ENCODE measurements around the gene FLYWCH1. TPM values are rescaled to one million over a fixed set of nuclear protein-coding genes. Genes with fewer than 3 reads are reported as not detected.

The FLYWCH1 gene
- total and polyA plus RNA-seq, 9 of the 15 experiments (the other 6 are each of a cell fraction or from before 2014, with no cell fraction given), result 0.18 to 33.6 (median 11.3) TPM

DNA sequence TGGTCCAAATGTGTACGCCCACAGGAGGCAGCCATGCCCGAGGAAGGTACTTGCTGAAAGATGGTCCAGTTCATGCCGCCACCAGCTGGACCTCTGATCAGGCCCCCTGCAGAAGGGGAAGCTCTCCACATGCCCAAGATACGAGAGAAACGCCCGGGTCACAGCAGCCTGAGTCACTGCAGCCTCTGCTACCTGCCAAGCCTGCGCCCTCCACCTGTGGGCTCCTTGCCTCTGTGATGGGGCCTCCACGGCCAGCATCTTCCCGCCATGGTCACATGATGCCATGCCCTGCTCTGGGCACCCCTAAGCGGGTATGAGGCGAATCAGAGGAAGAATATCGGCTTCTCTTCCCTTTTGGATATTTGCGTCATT lies 38.6 kb downstream of the FLYWCH1 start:
- Histone ChIP-seq H3K36me3 (ENCODE audit: control insufficient read depth, insufficient read depth, low read length) (no peaks in the 10 kb centered on the region), H4K20me1 (replicated peaks; ENCODE audit: control insufficient read depth, insufficient read depth, low read length) (0 out of 2 replicates have a peak, but pooled peaks cover 10% of the 10 kb centered on the region), H3K27me3 (ENCODE audit: control insufficient read depth in 2 of 2, insufficient read depth in 2 of 2, low read length in 2 of 2) (peaks cover 12 to 32% of the 10 kb centered on the region in 2 experiments), H3K9me3 (replicated peaks; ENCODE audit: control insufficient read depth, insufficient read depth, low read depth, low read length) (no peaks in the 10 kb centered on the region), H3K9ac (ENCODE audit: insufficient read depth in 1 of 2, low read depth in 2 of 2, low read length in 2 of 2) (no peak overlapping the region), H3K4me2 (ENCODE audit: insufficient read depth, low read length) (no peak overlapping the region), H3K27ac (ENCODE audit: extremely low read depth, low read depth, low read length) (no peak overlapping the region), H3K4me1 (replicated peaks in 1 of 2; ENCODE audit: control insufficient read depth in 2 of 2, insufficient read depth in 2 of 2, low read length in 2 of 2) (peaks cover 0 to 44% of the 10 kb centered on the region in 2 experiments; a peak in 3 of 5 replicates), H3K9me1 (ENCODE audit: control insufficient read depth, insufficient read depth, low read length) (no peaks in the 10 kb centered on the region), H3K4me3 (no peak overlapping the region), H2AFZ (ENCODE audit: low read depth, low read length) (no peak overlapping the region), H3K79me2 (ENCODE audit: control insufficient read depth, insufficient read depth, low read length) (no peaks in the 10 kb centered on the region)
- CTCF ChIA-PET (ENCODE audit: low intra/inter-chr PET ratio), result interaction anchor here (1.1 kb wide), 1 partner anchor 12 kb away, joined by 4 read pairs; no protein-coding TSS in a partner anchor
- intact Hi-C loops (cut with micrococcal nuclease), result no loop called here
- DNase-seq (ENCODE audit: extremely low read depth in 1 of 4, low spot score in 3 of 4) (no peak), ATAC-seq (no peak), FAIRE-seq (no peak)
- BruUV-seq (replicated peaks), result no TSS peak
- in situ Hi-C loops (cut with MboI), result no loop called here
- POLR2A ChIA-PET, result interaction anchor here (0.7 to 1.8 kb wide), 3 partner anchors 11 to 25 kb away, joined by 3 to 4 read pairs (median 4); no protein-coding TSS in a partner anchor
- 74% methylated on average over 13 of the region's 13 CpGs for WGBS (ENCODE audit: insufficient coverage, low coverage, missing lambda C conversion rate)
- TF ChIP-seq ZKSCAN3 (CRISPR knock-in tag; IDR thresholded peaks at IDR 0.05), result no peak
- TF ChIP-seq C11orf30 (IDR thresholded peaks at IDR 0.05; ENCODE audit: low read depth), result no peak
- TF ChIP-seq THRB (CRISPR knock-in tag; conservative IDR thresholded peaks at IDR 0.05), result no peak
- TF ChIP-seq SIN3A (IDR thresholded peaks at IDR 0.05; ENCODE audit: borderline replicate concordance in 2 of 2, control insufficient read depth in 1 of 2, low read depth in 2 of 2, low read length in 2 of 2), result no peak
- TF ChIP-seq DPF2 (IDR thresholded peaks at IDR 0.05), result no peak
- TF ChIP-seq, protein P1, sequence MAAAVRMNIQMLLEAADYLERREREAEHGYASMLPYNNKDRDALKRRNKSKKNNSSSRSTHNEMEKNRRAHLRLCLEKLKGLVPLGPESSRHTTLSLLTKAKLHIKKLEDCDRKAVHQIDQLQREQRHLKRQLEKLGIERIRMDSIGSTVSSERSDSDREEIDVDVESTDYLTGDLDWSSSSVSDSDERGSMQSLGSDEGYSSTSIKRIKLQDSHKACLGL (CRISPR knock-in tag; IDR thresholded peaks at IDR 0.05; ENCODE audit: borderline replicate concordance, poor library complexity, severe bottlenecking), result no peak
- no peak for TF ChIP-seq HOXB6 (CRISPR knock-in tag; IDR thresholded peaks at IDR 0.05; ENCODE audit: borderline replicate concordance)
- TF ChIP-seq NRF1 (conservative IDR thresholded peaks at IDR 0.05 in 1 of 2, IDR thresholded peaks at IDR 0.05 in 1 of 2), result no peak
- TF ChIP-seq ZNF511 (CRISPR knock-in tag; IDR thresholded peaks at IDR 0.05), result no peak
- no peak for TF ChIP-seq YY1 (IDR thresholded peaks at IDR 0.05; ENCODE audit: borderline replicate concordance in 1 of 3, control insufficient read depth in 1 of 3, extremely low read depth in 1 of 3, insufficient read depth in 3 of 3, insufficient read length in 1 of 3, insufficient replicate concordance in 2 of 3, low read depth in 1 of 3, low read length in 2 of 3)
- no peak for TF ChIP-seq SOX6 (IDR thresholded peaks at IDR 0.05)
- TF ChIP-seq MEF2D (tag; conservative IDR thresholded peaks at IDR 0.05; ENCODE audit: low read depth), result no peak
- no peak for TF ChIP-seq CTBP1 (IDR thresholded peaks at IDR 0.05; ENCODE audit: borderline replicate concordance)
- TF ChIP-seq, protein P2, sequence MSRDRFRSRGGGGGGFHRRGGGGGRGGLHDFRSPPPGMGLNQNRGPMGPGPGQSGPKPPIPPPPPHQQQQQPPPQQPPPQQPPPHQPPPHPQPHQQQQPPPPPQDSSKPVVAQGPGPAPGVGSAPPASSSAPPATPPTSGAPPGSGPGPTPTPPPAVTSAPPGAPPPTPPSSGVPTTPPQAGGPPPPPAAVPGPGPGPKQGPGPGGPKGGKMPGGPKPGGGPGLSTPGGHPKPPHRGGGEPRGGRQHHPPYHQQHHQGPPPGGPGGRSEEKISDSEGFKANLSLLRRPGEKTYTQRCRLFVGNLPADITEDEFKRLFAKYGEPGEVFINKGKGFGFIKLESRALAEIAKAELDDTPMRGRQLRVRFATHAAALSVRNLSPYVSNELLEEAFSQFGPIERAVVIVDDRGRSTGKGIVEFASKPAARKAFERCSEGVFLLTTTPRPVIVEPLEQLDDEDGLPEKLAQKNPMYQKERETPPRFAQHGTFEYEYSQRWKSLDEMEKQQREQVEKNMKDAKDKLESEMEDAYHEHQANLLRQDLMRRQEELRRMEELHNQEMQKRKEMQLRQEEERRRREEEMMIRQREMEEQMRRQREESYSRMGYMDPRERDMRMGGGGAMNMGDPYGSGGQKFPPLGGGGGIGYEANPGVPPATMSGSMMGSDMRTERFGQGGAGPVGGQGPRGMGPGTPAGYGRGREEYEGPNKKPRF (IDR thresholded peaks at IDR 0.05; ENCODE audit: low read depth, low read length), result no peak
- no peak for TF ChIP-seq CBFA2T2 (conservative IDR thresholded peaks at IDR 0.05)
- TF ChIP-seq, protein P3, sequence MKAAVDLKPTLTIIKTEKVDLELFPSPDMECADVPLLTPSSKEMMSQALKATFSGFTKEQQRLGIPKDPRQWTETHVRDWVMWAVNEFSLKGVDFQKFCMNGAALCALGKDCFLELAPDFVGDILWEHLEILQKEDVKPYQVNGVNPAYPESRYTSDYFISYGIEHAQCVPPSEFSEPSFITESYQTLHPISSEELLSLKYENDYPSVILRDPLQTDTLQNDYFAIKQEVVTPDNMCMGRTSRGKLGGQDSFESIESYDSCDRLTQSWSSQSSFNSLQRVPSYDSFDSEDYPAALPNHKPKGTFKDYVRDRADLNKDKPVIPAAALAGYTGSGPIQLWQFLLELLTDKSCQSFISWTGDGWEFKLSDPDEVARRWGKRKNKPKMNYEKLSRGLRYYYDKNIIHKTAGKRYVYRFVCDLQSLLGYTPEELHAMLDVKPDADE (conservative IDR thresholded peaks at IDR 0.05; ENCODE audit: control insufficient read depth, low read depth, low read length), result no peak

Data from K562 (cell line).